Liver (tissue), 9 donors: Measurements from ENCODE around the gene KIF26B. TPM values are rescaled to one million over a fixed set of nuclear protein-coding genes. Genes with fewer than 3 reads are reported as not detected.

Source experiments
- DNase-seq: peaks from one replicate; pipeline ENCODE4 v3.0.0-alpha.2; 2017; ENCODE audit warnings: low spot score
- H3K27ac ChIP-seq, 2 donors: one replicate each; pipeline ENCODE4 v1.7.0; 2013; ENCODE audit warnings: inconsistent platforms in 2 of 2, low read length in 2 of 2, control low read depth in 1 of 2, low read depth in 1 of 2, mild to moderate bottlenecking in 1 of 2
- H3K27me3 ChIP-seq, 4 donors: one replicate each; pipeline versions ENCODE4 v1.6.1 to v1.7.0; 2013; ENCODE audit warnings: low read length in 3 of 4, inconsistent platforms in 1 of 4, mild to moderate bottlenecking in 1 of 4, moderate library complexity in 1 of 4; ENCODE audit not compliant: control insufficient read depth in 4 of 4, insufficient read depth in 4 of 4
- H3K36me3 ChIP-seq, 4 donors: one replicate each; pipeline versions ENCODE4 v1.6.1 to v1.7.0; 2013; ENCODE audit warnings: low read length in 3 of 4, mild to moderate bottlenecking in 3 of 4, low read depth in 1 of 4, moderate library complexity in 1 of 4; ENCODE audit not compliant: control insufficient read depth in 4 of 4, insufficient read depth in 3 of 4
- H3K4me1 ChIP-seq, 4 donors: one replicate each; pipeline versions ENCODE4 v1.6.1 to v1.7.0; 2013; ENCODE audit warnings: low read length in 3 of 4, mild to moderate bottlenecking in 3 of 4, moderate library complexity in 1 of 4; ENCODE audit not compliant: control insufficient read depth in 4 of 4, insufficient read depth in 4 of 4
- H3K4me3 ChIP-seq, 3 donors: one replicate each; pipeline versions ENCODE4 v1.6.1 to v1.7.0; 2013; ENCODE audit warnings: low read length in 3 of 3, control low read depth in 1 of 3, low read depth in 1 of 3, mild to moderate bottlenecking in 1 of 3
- H3K9ac ChIP-seq, 2 donors: one replicate each; pipeline ENCODE4 v1.7.0; 2013; ENCODE audit warnings: low read length in 2 of 2, mild to moderate bottlenecking in 2 of 2, moderate library complexity in 2 of 2, control low read depth in 1 of 2, low read depth in 1 of 2
- H3K9me3 ChIP-seq, 4 donors: one replicate each; pipeline versions ENCODE4 v1.6.1 to v1.7.0; 2013; ENCODE audit warnings: low read length in 3 of 4; ENCODE audit not compliant: control insufficient read depth in 4 of 4
- FOXA2 ChIP-seq: IDR thresholded peaks from 2 replicates; pipeline ENCODE4 v1.6.1; 2016; ENCODE audit warnings: antibody characterized with exemption
- HNF4G ChIP-seq: IDR thresholded peaks from 2 replicates; pipeline ENCODE4 v1.6.1; 2016; ENCODE audit warnings: antibody characterized with exemption
- JUND ChIP-seq, 2 donors: IDR thresholded peaks; 2 replicates each; pipeline ENCODE4 v1.6.1; 2016; ENCODE audit warnings: antibody characterized with exemption in 2 of 2
- RXRA ChIP-seq, 2 donors: IDR thresholded peaks; 2 replicates each; pipeline ENCODE4 v1.6.1; 2017 to 2018; ENCODE audit warnings: antibody characterized with exemption in 2 of 2, mild to moderate bottlenecking in 1 of 2
- TAF1 ChIP-seq: conservative IDR thresholded peaks from 2 replicates; pipeline ENCODE4 v1.6.1; 2016; ENCODE audit warnings: antibody characterized with exemption, mild to moderate bottlenecking
- YY1 ChIP-seq: IDR thresholded peaks from 2 replicates; pipeline ENCODE4 v1.6.1; 2016; ENCODE audit warnings: antibody characterized with exemption, mild to moderate bottlenecking
- WGBS: extraction: QIAGEN DNeasy Blood & Tissue Kit; methylation state at CpG from one replicate; pipeline ENCODE4 v1.1.7; 2013; 5-methylcytosine and 5-hydroxymethylcytosine counted together
- polyA plus RNA-seq, 2 donors: library from polyadenylated mRNA; stranded (reverse) in 1 of 2; unstranded in 1 of 2; fragments of 200-250 nt in 1 of 2; fragments of >200 nt in 1 of 2; fragmentation: Nextera tagmentation in 1 of 2; extraction: Ambion mirVana in 1 of 2; gene quantifications; one replicate each; pipeline versions ENCODE4 v1.2.1 to v1.2.3, GENCODE V29; 2013 to 2015
- total RNA-seq, 2 donors: library from RNA; depleted of rRNA; stranded (reverse); fragments of >200 nt; gene quantifications; one replicate each; pipeline ENCODE4 v1.2.3, GENCODE V29; 2014
- TF ChIP-seq, protein P1 (sequence below): fragments of 150-350 bp; IDR thresholded peaks from 2 replicates; pipeline ENCODE4 v1.5.1; 2017; ENCODE audit warnings: improper control_type of control experiment, low read depth, low read length; ENCODE audit not compliant: missing input control
- TF ChIP-seq, protein P2 (sequence below): IDR thresholded peaks from 2 replicates; pipeline ENCODE4 v1.6.1; 2016; ENCODE audit warnings: antibody characterized with exemption, mild to moderate bottlenecking
- TF ChIP-seq, protein P3 (sequence below): IDR thresholded peaks from 2 replicates; pipeline ENCODE4 v1.6.1; 2016; ENCODE audit warnings: antibody characterized with exemption
- TF ChIP-seq, protein P4 (sequence below): IDR thresholded peaks from 2 replicates; pipeline ENCODE4 v1.6.1; 2016; ENCODE audit warnings: antibody characterized with exemption
- donor health status: healthy.
- donor health status: healthy.
- donor health status: healthy.
- donor health status: healthy.
- donor health status: healthy.

KIF26B gene
- total and polyA plus RNA-seq, 4 donors, result 0.10 to 1.7 (median 0.34) TPM

DNA sequence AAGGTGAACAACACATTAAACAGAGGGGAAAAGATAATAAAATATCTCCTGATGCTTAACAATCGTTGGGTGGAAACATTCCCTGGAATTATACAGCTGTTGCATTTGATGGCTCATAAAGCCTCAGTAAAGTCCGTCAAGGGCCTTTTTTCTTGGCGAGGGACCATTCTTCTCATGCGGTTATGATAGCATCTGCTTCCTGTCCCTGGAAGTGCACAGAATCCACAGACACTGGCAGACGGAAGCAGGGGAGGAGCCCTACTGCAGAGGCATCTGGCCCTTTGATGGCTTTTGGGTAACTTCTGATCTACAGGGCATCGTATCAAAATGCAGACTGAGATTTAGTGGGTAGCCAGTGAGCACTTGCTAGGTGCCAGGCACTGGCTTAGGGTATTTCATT is 286.9 kb downstream of the KIF26B start:
- Histone ChIP-seq H3K4me3 (no peak overlapping the region), H3K27me3 (no peaks in the 10 kb centered on the region), H3K9me3 (no peaks in the 10 kb centered on the region), H3K9ac (no peak overlapping the region), H3K4me1 (no peaks in the 10 kb centered on the region), H3K36me3 (no peaks in the 10 kb centered on the region), H3K27ac (no peak overlapping the region)
- TF ChIP-seq, protein P1, sequence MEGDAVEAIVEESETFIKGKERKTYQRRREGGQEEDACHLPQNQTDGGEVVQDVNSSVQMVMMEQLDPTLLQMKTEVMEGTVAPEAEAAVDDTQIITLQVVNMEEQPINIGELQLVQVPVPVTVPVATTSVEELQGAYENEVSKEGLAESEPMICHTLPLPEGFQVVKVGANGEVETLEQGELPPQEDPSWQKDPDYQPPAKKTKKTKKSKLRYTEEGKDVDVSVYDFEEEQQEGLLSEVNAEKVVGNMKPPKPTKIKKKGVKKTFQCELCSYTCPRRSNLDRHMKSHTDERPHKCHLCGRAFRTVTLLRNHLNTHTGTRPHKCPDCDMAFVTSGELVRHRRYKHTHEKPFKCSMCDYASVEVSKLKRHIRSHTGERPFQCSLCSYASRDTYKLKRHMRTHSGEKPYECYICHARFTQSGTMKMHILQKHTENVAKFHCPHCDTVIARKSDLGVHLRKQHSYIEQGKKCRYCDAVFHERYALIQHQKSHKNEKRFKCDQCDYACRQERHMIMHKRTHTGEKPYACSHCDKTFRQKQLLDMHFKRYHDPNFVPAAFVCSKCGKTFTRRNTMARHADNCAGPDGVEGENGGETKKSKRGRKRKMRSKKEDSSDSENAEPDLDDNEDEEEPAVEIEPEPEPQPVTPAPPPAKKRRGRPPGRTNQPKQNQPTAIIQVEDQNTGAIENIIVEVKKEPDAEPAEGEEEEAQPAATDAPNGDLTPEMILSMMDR, result no peak
- no peak for TF ChIP-seq RXRA (IDR thresholded peaks at IDR 0.05)
- no peak for TF ChIP-seq HNF4G
- TF ChIP-seq, protein P2, sequence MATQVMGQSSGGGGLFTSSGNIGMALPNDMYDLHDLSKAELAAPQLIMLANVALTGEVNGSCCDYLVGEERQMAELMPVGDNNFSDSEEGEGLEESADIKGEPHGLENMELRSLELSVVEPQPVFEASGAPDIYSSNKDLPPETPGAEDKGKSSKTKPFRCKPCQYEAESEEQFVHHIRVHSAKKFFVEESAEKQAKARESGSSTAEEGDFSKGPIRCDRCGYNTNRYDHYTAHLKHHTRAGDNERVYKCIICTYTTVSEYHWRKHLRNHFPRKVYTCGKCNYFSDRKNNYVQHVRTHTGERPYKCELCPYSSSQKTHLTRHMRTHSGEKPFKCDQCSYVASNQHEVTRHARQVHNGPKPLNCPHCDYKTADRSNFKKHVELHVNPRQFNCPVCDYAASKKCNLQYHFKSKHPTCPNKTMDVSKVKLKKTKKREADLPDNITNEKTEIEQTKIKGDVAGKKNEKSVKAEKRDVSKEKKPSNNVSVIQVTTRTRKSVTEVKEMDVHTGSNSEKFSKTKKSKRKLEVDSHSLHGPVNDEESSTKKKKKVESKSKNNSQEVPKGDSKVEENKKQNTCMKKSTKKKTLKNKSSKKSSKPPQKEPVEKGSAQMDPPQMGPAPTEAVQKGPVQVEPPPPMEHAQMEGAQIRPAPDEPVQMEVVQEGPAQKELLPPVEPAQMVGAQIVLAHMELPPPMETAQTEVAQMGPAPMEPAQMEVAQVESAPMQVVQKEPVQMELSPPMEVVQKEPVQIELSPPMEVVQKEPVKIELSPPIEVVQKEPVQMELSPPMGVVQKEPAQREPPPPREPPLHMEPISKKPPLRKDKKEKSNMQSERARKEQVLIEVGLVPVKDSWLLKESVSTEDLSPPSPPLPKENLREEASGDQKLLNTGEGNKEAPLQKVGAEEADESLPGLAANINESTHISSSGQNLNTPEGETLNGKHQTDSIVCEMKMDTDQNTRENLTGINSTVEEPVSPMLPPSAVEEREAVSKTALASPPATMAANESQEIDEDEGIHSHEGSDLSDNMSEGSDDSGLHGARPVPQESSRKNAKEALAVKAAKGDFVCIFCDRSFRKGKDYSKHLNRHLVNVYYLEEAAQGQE, result no peak
- TF ChIP-seq, protein P3, sequence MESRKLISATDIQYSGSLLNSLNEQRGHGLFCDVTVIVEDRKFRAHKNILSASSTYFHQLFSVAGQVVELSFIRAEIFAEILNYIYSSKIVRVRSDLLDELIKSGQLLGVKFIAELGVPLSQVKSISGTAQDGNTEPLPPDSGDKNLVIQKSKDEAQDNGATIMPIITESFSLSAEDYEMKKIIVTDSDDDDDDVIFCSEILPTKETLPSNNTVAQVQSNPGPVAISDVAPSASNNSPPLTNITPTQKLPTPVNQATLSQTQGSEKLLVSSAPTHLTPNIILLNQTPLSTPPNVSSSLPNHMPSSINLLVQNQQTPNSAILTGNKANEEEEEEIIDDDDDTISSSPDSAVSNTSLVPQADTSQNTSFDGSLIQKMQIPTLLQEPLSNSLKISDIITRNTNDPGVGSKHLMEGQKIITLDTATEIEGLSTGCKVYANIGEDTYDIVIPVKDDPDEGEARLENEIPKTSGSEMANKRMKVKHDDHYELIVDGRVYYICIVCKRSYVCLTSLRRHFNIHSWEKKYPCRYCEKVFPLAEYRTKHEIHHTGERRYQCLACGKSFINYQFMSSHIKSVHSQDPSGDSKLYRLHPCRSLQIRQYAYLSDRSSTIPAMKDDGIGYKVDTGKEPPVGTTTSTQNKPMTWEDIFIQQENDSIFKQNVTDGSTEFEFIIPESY, result no peak
- TF ChIP-seq, protein P4, sequence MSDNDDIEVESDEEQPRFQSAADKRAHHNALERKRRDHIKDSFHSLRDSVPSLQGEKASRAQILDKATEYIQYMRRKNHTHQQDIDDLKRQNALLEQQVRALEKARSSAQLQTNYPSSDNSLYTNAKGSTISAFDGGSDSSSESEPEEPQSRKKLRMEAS, result no peak
- TF ChIP-seq JUND (IDR thresholded peaks at IDR 0.05), result no peak
- TF ChIP-seq TAF1, result no peak
- no peak for TF ChIP-seq FOXA2
- DNase-seq, result no peak
- 53% methylated on average over 6 of the region's 6 CpGs for WGBS

DNA sequence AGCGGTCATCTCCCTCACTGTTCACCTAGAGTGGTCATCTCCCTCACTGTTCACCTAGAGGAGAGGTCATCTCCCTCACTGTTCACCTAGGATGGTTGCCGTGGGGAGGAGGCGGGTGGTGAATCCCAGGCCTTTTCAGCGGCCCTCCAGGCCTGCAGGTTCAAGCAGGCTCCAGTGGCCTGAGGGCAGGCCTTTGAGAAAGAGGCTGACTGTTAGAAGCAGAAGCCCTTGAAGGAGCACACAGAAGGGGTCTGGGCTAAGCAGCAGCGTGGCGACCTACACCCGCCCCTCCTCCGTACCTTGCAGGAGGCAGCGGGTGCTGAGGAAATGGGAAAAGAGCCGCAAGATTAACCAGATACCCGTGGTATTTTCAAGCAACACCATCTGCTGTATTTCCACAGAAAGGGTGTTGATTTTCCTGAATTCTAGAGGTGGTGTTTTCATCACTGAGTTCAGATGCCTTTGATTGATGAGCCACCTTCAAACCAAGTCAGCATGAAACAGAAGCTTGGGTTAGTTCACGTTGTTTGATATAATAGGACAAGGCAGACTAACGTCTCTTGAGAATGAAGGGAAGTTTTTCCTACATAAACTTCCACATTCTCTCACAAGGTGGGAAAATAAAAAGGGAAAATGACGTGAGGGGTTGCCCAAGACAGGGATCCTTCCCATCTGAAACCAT is 289.5 kb downstream of the KIF26B start:
- 86% methylated on average over 14 of the region's 14 CpGs for WGBS

More for the DNA sequence above, 289.5 kb downstream of the KIF26B start:
- H3K27me3 ChIP-seq, result no peaks in the 10 kb centered on the region
- H3K9ac ChIP-seq, result no peak overlapping the region
- no peak for TF ChIP-seq YY1
- TF ChIP-seq, protein P3, result no peak
- TF ChIP-seq FOXA2, result no peak
- TF ChIP-seq, protein P2, result no peak
- no peak for TF ChIP-seq JUND (IDR thresholded peaks at IDR 0.05)
- no peaks in the 10 kb centered on the region for H3K36me3 ChIP-seq
- H3K9me3 ChIP-seq, result no peaks in the 10 kb centered on the region
- DNase-seq, result no peak
- H3K4me3 ChIP-seq, result no peak overlapping the region
- no peak overlapping the region for H3K27ac ChIP-seq
- H3K4me1 ChIP-seq, result no peaks in the 10 kb centered on the region
